ENCODE measurements around the gene ZNF280A.

Gene ZNF280A

DNA sequence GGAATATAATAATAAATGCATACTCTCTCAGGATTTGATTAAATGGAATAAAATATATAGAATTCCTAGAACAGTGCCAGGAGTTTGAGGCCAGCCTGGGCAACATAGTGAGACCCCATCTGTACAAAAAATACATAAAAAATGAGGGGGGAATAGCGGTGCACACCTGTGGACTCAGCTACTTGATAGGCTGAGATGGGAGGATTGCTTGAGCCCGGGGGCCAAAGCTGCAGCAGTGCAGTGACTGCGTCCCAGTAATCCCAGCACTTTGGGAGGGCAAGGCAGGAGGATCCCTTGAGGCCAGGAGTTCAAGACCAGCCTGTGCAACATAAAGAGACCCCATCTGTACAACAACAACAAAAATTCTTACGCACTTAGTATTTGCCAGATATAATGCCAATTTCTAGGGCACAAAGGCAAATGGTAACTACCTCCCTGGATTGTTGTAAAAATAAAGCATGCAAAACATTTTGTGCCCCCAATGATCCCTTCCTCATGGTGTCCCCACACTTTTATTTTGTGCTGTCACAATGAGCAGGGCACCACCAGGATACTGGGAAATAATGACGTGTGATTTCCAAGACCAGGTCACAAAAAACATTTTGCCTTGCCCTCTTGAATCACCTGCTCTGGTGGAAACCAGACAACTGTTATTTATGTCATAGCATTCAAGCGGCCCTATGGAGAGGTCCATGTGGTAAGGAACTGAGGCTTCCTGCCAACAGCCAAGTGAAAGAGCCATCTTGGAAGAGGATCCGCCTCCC lies 18.3 kb upstream of the ZNF280A start:
- no peak for TF ChIP-seq RARB (CRISPR knock-in tag; IDR thresholded peaks at IDR 0.05)
- no peak for TF ChIP-seq BACH2 (CRISPR knock-in tag; IDR thresholded peaks at IDR 0.05; ENCODE audit: borderline replicate concordance)
- TF ChIP-seq, protein P1, sequence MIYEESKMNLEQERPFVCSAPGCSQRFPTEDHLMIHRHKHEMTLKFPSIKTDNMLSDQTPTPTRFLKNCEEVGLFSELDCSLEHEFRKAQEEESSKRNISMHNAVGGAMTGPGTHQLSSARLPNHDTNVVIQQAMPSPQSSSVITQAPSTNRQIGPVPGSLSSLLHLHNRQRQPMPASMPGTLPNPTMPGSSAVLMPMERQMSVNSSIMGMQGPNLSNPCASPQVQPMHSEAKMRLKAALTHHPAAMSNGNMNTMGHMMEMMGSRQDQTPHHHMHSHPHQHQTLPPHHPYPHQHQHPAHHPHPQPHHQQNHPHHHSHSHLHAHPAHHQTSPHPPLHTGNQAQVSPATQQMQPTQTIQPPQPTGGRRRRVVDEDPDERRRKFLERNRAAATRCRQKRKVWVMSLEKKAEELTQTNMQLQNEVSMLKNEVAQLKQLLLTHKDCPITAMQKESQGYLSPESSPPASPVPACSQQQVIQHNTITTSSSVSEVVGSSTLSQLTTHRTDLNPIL (CRISPR knock-in tag; IDR thresholded peaks at IDR 0.05; ENCODE audit: low read depth) = no peak
- TF ChIP-seq SNAI2 (CRISPR knock-in tag; IDR thresholded peaks at IDR 0.05) = no peak
- TF ChIP-seq PPARA (CRISPR knock-in tag; IDR thresholded peaks at IDR 0.05; ENCODE audit: borderline replicate concordance) = no peak
- no peak for TF ChIP-seq CSDC2 (CRISPR knock-in tag; IDR thresholded peaks at IDR 0.05)
- no peak for TF ChIP-seq OSR1 (CRISPR knock-in tag; IDR thresholded peaks at IDR 0.05)
- TF ChIP-seq ZFP3 (CRISPR knock-in tag; IDR thresholded peaks at IDR 0.05) = no peak
- no peak for TF ChIP-seq ZNF565 (CRISPR knock-in tag; conservative IDR thresholded peaks at IDR 0.05; ENCODE audit: low read depth)
- no peak for TF ChIP-seq ZFP30 (CRISPR knock-in tag; IDR thresholded peaks at IDR 0.05)
- TF ChIP-seq, protein P2, sequence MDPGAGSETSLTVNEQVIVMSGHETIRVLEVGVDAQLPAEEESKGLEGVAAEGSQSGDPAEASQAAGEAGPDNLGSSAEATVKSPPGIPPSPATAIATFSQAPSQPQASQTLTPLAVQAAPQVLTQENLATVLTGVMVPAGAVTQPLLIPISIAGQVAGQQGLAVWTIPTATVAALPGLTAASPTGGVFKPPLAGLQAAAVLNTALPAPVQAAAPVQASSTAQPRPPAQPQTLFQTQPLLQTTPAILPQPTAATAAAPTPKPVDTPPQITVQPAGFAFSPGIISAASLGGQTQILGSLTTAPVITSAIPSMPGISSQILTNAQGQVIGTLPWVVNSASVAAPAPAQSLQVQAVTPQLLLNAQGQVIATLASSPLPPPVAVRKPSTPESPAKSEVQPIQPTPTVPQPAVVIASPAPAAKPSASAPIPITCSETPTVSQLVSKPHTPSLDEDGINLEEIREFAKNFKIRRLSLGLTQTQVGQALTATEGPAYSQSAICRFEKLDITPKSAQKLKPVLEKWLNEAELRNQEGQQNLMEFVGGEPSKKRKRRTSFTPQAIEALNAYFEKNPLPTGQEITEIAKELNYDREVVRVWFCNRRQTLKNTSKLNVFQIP (CRISPR knock-in tag; IDR thresholded peaks at IDR 0.05; ENCODE audit: borderline replicate concordance, low read depth) = no peak
- no peak for TF ChIP-seq TOX (CRISPR knock-in tag; IDR thresholded peaks at IDR 0.05; ENCODE audit: borderline replicate concordance)
- TF ChIP-seq ZNF70 (CRISPR knock-in tag; IDR thresholded peaks at IDR 0.05) = no peak
- TF ChIP-seq, protein P3, sequence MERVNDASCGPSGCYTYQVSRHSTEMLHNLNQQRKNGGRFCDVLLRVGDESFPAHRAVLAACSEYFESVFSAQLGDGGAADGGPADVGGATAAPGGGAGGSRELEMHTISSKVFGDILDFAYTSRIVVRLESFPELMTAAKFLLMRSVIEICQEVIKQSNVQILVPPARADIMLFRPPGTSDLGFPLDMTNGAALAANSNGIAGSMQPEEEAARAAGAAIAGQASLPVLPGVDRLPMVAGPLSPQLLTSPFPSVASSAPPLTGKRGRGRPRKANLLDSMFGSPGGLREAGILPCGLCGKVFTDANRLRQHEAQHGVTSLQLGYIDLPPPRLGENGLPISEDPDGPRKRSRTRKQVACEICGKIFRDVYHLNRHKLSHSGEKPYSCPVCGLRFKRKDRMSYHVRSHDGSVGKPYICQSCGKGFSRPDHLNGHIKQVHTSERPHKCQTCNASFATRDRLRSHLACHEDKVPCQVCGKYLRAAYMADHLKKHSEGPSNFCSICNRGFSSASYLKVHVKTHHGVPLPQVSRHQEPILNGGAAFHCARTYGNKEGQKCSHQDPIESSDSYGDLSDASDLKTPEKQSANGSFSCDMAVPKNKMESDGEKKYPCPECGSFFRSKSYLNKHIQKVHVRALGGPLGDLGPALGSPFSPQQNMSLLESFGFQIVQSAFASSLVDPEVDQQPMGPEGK (CRISPR knock-in tag; IDR thresholded peaks at IDR 0.05; ENCODE audit: borderline replicate concordance) = no peak
- no peak for TF ChIP-seq ESRRG (CRISPR knock-in tag; IDR thresholded peaks at IDR 0.05)
- ATAC-seq = no peak

DNA sequence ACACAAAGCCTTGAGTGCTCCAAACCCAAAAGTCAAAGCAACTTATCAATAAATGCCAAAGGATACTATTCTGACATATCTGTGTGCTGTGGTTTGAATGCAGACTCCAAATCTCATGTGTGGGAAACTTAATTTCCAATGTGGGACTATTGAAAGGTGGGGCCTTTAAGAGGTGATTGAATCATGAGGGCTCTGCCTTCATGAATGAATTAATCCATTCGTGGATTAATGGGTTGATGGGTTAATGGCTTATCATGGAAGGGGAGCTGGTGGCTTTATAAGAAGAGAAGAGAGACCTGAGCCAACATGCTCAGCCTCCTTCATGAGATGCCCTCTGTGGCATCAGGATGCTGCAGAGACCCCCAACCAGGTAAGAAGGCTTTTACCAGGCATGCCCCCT lies 16.8 kb upstream of the ZNF280A start:
- TF ChIP-seq GLIS3 (CRISPR knock-in tag; IDR thresholded peaks at IDR 0.05) (no peak), ISL1 (CRISPR knock-in tag; IDR thresholded peaks at IDR 0.05) (no peak), ZNF70 (CRISPR knock-in tag; IDR thresholded peaks at IDR 0.05) (no peak), ZFP30 (CRISPR knock-in tag; IDR thresholded peaks at IDR 0.05) (no peak), BACH2 (CRISPR knock-in tag; IDR thresholded peaks at IDR 0.05; ENCODE audit: borderline replicate concordance) (no peak), ZNF8 (CRISPR knock-in tag; IDR thresholded peaks at IDR 0.05) (no peak), TCF4 (CRISPR knock-in tag; IDR thresholded peaks at IDR 0.05; ENCODE audit: borderline replicate concordance) (no peak), ZNF565 (CRISPR knock-in tag; conservative IDR thresholded peaks at IDR 0.05; ENCODE audit: low read depth) (no peak), CSDC2 (CRISPR knock-in tag; IDR thresholded peaks at IDR 0.05) (no peak), ARNTL (CRISPR knock-in tag; IDR thresholded peaks at IDR 0.05; ENCODE audit: borderline replicate concordance, low read depth) (no peak), ESRRG (CRISPR knock-in tag; IDR thresholded peaks at IDR 0.05) (no peak), SNAI2 (CRISPR knock-in tag; IDR thresholded peaks at IDR 0.05) (no peak)
- TF ChIP-seq, protein P3 (CRISPR knock-in tag; IDR thresholded peaks at IDR 0.05; ENCODE audit: borderline replicate concordance) = no peak
- TF ChIP-seq, protein P4, sequence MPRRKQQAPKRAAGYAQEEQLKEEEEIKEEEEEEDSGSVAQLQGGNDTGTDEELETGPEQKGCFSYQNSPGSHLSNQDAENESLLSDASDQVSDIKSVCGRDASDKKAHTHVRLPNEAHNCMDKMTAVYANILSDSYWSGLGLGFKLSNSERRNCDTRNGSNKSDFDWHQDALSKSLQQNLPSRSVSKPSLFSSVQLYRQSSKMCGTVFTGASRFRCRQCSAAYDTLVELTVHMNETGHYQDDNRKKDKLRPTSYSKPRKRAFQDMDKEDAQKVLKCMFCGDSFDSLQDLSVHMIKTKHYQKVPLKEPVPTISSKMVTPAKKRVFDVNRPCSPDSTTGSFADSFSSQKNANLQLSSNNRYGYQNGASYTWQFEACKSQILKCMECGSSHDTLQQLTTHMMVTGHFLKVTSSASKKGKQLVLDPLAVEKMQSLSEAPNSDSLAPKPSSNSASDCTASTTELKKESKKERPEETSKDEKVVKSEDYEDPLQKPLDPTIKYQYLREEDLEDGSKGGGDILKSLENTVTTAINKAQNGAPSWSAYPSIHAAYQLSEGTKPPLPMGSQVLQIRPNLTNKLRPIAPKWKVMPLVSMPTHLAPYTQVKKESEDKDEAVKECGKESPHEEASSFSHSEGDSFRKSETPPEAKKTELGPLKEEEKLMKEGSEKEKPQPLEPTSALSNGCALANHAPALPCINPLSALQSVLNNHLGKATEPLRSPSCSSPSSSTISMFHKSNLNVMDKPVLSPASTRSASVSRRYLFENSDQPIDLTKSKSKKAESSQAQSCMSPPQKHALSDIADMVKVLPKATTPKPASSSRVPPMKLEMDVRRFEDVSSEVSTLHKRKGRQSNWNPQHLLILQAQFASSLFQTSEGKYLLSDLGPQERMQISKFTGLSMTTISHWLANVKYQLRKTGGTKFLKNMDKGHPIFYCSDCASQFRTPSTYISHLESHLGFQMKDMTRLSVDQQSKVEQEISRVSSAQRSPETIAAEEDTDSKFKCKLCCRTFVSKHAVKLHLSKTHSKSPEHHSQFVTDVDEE (CRISPR knock-in tag; IDR thresholded peaks at IDR 0.05) = no peak
- TF ChIP-seq, protein P5, sequence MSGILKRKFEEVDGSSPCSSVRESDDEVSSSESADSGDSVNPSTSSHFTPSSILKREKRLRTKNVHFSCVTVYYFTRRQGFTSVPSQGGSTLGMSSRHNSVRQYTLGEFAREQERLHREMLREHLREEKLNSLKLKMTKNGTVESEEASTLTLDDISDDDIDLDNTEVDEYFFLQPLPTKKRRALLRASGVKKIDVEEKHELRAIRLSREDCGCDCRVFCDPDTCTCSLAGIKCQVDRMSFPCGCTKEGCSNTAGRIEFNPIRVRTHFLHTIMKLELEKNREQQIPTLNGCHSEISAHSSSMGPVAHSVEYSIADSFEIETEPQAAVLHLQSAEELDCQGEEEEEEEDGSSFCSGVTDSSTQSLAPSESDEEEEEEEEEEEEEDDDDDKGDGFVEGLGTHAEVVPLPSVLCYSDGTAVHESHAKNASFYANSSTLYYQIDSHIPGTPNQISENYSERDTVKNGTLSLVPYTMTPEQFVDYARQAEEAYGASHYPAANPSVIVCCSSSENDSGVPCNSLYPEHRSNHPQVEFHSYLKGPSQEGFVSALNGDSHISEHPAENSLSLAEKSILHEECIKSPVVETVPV (CRISPR knock-in tag; IDR thresholded peaks at IDR 0.05) = no peak
- TF ChIP-seq, protein P2 (CRISPR knock-in tag; IDR thresholded peaks at IDR 0.05; ENCODE audit: borderline replicate concordance, low read depth) = no peak
- TF ChIP-seq, protein P1 (CRISPR knock-in tag; IDR thresholded peaks at IDR 0.05; ENCODE audit: low read depth) = no peak

More for the DNA sequence above, 16.8 kb upstream of the ZNF280A start:
- no peak for ATAC-seq

Measured in SK-N-SH treated with all-trans-retinoic acid at 6 μM for 48 hours (cell line).